Erythroblast (primary cell): ENCODE measurements around the gene URB2.

Source experiments
- GATA1 ChIP-seq: IDR thresholded peaks from 2 replicates; pipeline ENCODE4 v1.6.1; 2011; ENCODE audit warnings: low read depth, mild to moderate bottlenecking, control low read depth, low read length, moderate library complexity
- POLR2A ChIP-seq: IDR thresholded peaks from 2 replicates; pipeline ENCODE4 v1.6.1; 2011; ENCODE audit warnings: mild to moderate bottlenecking, low read length

- TF ChIP-seq POLR2A (no peak), GATA1 (no peak)
Measured at GRCh38 chr1:229631148-229631547, 5.1 kb downstream of the URB2 start.
